ENCODE measurements around the gene ZC3H4. TPM values are rescaled to one million over a fixed set of nuclear protein-coding genes. Genes with fewer than 3 reads are reported as not detected.

ZC3H4 gene
- total and polyA plus RNA-seq, 11 donors = 9.6 to 35.0 (median 22.9) TPM

DNA sequence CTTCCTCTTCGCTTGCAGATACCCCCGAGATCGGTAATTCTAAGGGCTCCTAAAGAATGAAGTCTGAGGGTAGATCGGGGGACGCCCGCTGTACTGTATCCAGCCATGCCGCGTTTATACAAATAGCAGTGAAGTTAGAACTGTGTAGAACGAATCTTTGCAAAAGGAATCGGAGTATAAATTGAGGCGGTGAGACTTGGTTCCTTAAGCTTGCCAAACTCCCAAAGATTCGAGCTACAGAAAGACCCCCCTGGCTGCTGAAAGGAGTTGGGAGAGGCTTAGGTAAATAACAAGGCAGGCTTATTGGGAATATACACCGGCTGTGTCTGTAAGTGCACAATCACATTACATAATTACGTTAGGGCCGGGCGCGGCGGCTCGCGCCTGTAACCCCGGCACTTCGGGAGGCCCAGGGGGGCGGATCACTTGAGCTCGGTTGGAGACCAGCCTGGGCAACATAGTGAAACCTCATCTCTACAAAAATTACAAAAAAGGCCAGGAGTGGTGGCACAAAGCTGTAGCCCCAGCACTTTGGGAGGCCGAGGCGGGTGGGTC lies 77.4 kb downstream of the ZC3H4 start:
- peak overlapping the region in 11 of 12 donors; percentile 8 to 60 (median 49) for H3K4me3 ChIP-seq
- no peaks in the 10 kb centered on the region for H3K9me3 ChIP-seq
- intact Hi-C loops (cut with DNase I) = loop anchor here in 7 of 10 donors (2.0 to 10.0 kb wide), 5 partner anchors 86 to 281 kb away; no protein-coding TSS in a partner anchor
- DNase-seq (peak in 1 of 5 donors; percentile 23), ATAC-seq (peak; percentile 33 to 61 (median 49))
- WGBS, 4 donors = 15 to 20% (median 16%) methylated on average over 26 of the region's 26 CpGs
- H3K27me3 ChIP-seq = peaks cover 0 to 14% (median 0%) of the 10 kb centered on the region in 9 donors
- peak overlapping the region in 1 of 12 donors; percentile 49 for H3K27ac ChIP-seq
- no peaks in the 10 kb centered on the region for H3K36me3 ChIP-seq
- TF ChIP-seq, protein P1, sequence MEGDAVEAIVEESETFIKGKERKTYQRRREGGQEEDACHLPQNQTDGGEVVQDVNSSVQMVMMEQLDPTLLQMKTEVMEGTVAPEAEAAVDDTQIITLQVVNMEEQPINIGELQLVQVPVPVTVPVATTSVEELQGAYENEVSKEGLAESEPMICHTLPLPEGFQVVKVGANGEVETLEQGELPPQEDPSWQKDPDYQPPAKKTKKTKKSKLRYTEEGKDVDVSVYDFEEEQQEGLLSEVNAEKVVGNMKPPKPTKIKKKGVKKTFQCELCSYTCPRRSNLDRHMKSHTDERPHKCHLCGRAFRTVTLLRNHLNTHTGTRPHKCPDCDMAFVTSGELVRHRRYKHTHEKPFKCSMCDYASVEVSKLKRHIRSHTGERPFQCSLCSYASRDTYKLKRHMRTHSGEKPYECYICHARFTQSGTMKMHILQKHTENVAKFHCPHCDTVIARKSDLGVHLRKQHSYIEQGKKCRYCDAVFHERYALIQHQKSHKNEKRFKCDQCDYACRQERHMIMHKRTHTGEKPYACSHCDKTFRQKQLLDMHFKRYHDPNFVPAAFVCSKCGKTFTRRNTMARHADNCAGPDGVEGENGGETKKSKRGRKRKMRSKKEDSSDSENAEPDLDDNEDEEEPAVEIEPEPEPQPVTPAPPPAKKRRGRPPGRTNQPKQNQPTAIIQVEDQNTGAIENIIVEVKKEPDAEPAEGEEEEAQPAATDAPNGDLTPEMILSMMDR (IDR thresholded peaks at IDR 0.05) = peak in 4 of 12 donors; percentile 0 to 30 (median 11)
- TF ChIP-seq POLR2A (IDR thresholded peaks at IDR 0.05) = no peak
- peaks cover 0 to 17% (median 9%) of the 10 kb centered on the region in 12 donors for H3K4me1 ChIP-seq

DNA sequence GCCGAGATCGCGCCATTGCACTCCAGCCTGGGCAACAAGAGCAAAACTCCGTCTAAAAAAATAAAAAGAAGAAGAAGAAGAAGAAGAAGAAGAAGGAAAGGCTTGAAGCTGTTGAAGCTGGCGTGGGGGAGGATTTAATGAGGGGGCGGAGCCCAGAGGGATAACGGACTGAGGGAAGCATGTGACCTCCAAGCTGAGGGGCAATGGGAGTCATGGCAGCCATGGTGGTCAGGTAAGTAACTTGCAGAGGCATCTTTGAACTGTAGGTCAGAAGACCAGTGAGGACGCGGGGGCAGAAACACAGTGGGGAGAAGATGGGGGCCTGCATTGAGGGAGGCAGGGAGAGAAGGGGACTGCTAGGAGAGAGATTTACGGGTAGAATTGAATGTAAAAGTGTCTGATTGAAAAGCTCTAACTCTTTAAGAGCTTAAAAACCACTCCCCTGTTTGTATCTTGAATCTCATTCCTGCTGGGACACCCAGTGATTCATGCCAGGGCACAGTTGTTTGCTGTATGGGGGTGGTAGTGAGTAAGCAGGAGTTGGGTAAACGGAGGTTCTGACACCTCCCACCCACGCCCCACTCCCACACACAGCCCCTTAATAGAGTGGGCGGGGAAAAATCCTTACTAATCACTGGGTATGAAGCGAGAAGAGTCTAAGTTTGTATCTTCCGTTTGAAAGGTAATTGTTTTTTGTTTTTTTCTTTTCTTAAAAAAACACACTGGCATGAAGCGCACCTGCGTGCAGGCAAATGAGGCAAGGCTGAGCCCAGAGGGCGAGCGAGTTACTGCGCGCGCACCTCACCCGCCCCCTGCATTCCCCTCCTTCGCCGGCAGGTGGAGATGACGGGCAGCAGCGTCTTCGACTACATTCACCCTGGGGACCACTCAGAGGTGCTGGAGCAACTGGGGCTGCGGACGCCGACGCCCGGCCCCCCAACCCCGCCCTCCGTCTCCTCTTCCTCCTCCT lies 78.2 kb downstream of the ZC3H4 start:
- ATAC-seq = peak; percentile 88 to 94 (median 92)
- Histone ChIP-seq H3K27ac (peak overlapping the region in 1 of 12 donors; percentile 49), H3K4me1 (peaks cover 0 to 17% (median 9%) of the 10 kb centered on the region in 12 donors), H3K27me3 (peaks cover 0 to 20% (median 0%) of the 10 kb centered on the region in 9 donors), H3K4me3 (peak overlapping the region in 11 of 12 donors; percentile 8 to 60 (median 49)), H3K36me3 (no peaks in the 10 kb centered on the region), H3K9me3 (no peaks in the 10 kb centered on the region)
- intact Hi-C loops (cut with DNase I) = loop anchor here in 9 of 10 donors (1.0 to 10.0 kb wide), 6 partner anchors 87 to 281 kb away; no protein-coding TSS in a partner anchor
- peak; percentile 78 to 92 (median 82) for DNase-seq
- 14 to 16% (median 14%) methylated on average over 35 of the region's 35 CpGs for WGBS, 4 donors
- no peak for TF ChIP-seq POLR2A (IDR thresholded peaks at IDR 0.05)
- TF ChIP-seq, protein P1 (IDR thresholded peaks at IDR 0.05) = peak; percentile 94 to 99 (median 97)

DNA sequence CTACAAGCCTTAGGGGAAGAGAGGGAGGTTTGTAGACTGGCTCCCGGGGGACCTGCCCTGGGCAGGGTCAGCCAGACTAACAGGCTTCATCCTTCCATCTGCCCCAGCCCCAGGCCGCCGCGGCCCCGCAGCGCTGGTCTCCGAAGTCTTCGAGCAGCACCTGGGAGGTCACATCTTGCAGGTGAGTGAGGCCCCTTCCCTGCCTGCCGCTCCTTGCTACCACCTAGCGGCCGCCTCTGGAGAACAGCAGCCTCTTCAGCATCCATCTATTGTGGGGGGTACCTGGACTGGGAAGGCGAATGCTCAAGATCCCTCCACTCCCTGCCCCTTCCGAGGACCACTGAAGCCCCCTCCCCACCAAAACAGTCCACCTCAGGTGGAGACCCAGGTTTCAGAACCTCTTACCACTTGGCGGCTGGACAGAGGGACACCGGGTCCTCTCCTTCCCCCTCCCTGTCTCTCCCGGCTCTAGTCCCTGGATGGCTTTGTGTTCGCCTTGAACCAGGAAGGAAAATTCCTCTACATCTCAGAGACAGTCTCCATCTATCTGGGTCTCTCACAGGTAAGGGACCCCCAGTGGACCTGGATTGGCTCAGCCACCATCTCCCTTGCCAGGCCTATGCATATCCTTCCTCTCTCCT lies 81.3 kb downstream of the ZC3H4 start:
- peak in 2 of 4 donors; percentile 41 to 57 for ATAC-seq
- Histone ChIP-seq H3K4me3 (no peak overlapping the region), H3K36me3 (no peaks in the 10 kb centered on the region), H3K27me3 (peaks cover 5 to 44% (median 13%) of the 10 kb centered on the region in 9 donors), H3K27ac (no peak overlapping the region), H3K9me3 (no peaks in the 10 kb centered on the region), H3K4me1 (peaks cover 0 to 17% (median 9%) of the 10 kb centered on the region in 12 donors)
- DNase-seq = no peak
- TF ChIP-seq, protein P1 (IDR thresholded peaks at IDR 0.05) = peak; percentile 60 to 84 (median 71)
- TF ChIP-seq POLR2A (IDR thresholded peaks at IDR 0.05) = no peak
- intact Hi-C loops (cut with DNase I) = loop anchor here in 3 of 10 donors (10.0 kb wide), 2 partner anchors 93 to 277 kb away; no protein-coding TSS in a partner anchor
- 3 to 22% (median 17%) methylated on average over 8 to 17 of the region's 17 CpGs for WGBS, 4 donors

All from heart left ventricle (tissue), 16 donors.